Ishikawa (cell line): ENCODE results near the gene RNU6-1.

Experiments
- CEBPB ChIP-seq: IDR thresholded peaks from 2 replicates; pipeline ENCODE4 v1.6.1; 2012
- MAX ChIP-seq: IDR thresholded peaks from 2 replicates; pipeline ENCODE4 v1.6.1; 2012
- YY1 ChIP-seq: IDR thresholded peaks from 2 replicates; pipeline ENCODE4 v1.6.1; 2012; ENCODE audit warnings: low read depth

GRCh38 chr15:67808821-67809220 is 31.0 kb downstream of the RNU6-1 start:
- TF ChIP-seq MAX (no peak), YY1 (no peak), CEBPB (no peak)
